Measurements from ENCODE around the gene THBS1.

Gene THBS1

DNA sequence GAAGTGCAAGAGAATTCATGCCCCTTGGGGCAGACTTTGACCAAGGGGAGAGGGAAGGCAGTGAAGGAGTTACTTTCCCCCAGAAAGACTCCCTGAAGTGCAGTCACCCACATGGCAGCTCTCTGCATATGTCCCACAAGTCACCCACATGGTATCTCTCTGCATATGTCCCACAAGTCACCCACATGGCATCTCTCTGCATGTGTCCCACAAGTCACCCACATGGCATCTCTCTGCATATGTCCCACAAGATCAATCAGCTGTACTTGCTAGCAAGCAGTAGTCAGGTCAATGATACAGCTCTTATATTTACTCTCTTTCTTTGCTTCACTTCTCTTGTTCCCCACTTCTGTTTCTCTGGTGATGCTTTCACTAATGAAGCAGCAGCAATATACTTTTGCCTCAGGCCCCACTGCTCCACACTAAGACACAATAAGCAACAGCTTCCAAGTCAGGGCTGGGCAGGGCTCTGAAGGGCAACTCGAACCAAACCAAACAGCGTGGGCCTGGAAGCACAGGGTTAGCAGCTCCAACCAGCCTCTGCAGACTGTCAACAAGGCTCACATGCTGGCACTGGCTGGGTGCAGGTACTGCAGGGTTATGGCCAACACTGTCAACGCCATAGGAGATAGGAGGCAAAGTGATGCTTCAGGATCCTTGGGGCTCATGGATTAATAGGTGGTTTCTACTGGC, 46.7 kb downstream of the THBS1 start:
- no peak for TF ChIP-seq Cebpa-rat (IDR thresholded peaks at IDR 0.05)
- no peak overlapping the region for H3K4me2 ChIP-seq
- no peaks in the 10 kb centered on the region for H3K27me3 ChIP-seq
- no peaks in the 10 kb centered on the region for H4K20me1 ChIP-seq
- no peak overlapping the region for H3K27ac ChIP-seq
- no peak overlapping the region for H3K4me3 ChIP-seq
- no peaks in the 10 kb centered on the region for H3K36me3 ChIP-seq
- peaks cover 9% of the 10 kb centered on the region for H3K9me3 ChIP-seq
- peaks cover 53% of the 10 kb centered on the region for H3K4me1 ChIP-seq
- no peak overlapping the region for H3K9ac ChIP-seq

- Histone ChIP-seq H3K36me3 (no peaks in the 10 kb centered on the region), H3K9me3 (peaks cover 9% of the 10 kb centered on the region), H4K20me1 (no peaks in the 10 kb centered on the region), H3K27ac (no peak overlapping the region), H3K9ac (no peak overlapping the region), H3K4me2 (no peak overlapping the region), H3K4me1 (peaks cover 51% of the 10 kb centered on the region), H3K4me3 (no peak overlapping the region), H3K27me3 (no peaks in the 10 kb centered on the region)
- no peak for TF ChIP-seq Cebpa-rat (IDR thresholded peaks at IDR 0.05)
Measured at GRCh38 chr15:39628144-39628508, 47.2 kb downstream of the THBS1 start.

DNA sequence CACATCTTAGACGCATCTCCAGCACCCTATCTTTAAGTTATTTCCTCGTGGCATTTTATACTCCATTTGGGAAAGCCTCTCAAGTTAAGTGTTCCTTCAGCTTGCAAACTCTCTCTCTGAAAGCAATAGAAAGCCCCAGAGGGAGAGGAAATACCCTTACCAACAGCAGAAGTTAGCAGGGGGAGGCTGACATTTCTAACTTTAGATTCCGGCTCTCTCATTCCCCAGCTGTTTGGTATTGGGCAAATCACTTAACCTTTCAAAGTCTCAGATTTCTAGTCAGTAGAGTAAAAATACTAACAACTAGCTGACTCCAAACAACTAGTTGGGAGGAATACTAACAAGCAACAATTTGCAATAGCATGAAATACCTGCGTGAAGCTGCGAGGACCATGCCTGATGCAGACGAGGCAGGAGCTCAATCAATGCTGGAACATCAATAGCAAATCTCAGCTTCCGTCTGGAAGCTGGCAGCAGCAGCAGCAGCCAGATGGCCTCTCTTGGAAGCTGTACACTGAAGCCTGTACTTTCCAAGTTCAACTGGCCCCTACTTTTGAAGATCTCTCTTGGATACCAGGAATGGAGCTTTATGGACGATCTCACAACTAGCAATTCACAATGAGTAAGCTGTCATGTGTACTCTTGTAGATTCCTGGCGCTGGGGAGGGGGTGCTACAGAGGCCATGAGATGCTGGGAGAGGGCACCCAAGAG, 47.8 kb downstream of the THBS1 start:
- Histone ChIP-seq H3K36me3 (no peaks in the 10 kb centered on the region), H4K20me1 (no peaks in the 10 kb centered on the region), H3K9me3 (peaks cover 9% of the 10 kb centered on the region), H3K4me2 (peak overlapping the region; percentile 29), H3K4me3 (no peak overlapping the region), H3K4me1 (peaks cover 45% of the 10 kb centered on the region), H3K27ac (no peak overlapping the region), H3K9ac (no peak overlapping the region), H3K27me3 (no peaks in the 10 kb centered on the region)
- no peak for TF ChIP-seq Cebpa-rat (IDR thresholded peaks at IDR 0.05)

DNA sequence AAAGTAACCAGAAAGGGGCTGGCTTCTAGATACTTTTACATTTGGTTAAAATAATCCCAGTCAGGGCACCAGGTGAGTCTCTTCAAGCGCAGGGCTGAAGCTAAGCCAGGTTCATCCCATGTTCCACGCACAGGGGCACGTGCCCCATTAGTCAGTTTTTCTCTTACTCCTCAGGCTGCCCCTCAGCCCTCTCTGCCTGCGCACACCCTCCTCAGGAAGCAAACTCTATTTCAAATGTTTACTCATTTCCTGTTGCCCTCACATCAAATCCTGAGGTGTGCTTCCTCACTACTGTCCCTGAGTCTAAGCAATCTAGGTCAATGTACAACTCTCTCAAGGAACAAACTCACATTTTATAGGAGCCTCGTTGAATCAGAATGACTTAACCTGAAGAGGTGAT, 48.5 kb downstream of the THBS1 start:
- Histone ChIP-seq H3K36me3 (no peaks in the 10 kb centered on the region), H3K9ac (no peak overlapping the region), H3K27ac (no peak overlapping the region), H3K4me2 (peak overlapping the region; percentile 29), H3K9me3 (peaks cover 9% of the 10 kb centered on the region), H3K27me3 (no peaks in the 10 kb centered on the region), H3K4me1 (peaks cover 38% of the 10 kb centered on the region), H3K4me3 (no peak overlapping the region), H4K20me1 (no peaks in the 10 kb centered on the region)
- no peak for TF ChIP-seq Cebpa-rat (IDR thresholded peaks at IDR 0.05)

DNA sequence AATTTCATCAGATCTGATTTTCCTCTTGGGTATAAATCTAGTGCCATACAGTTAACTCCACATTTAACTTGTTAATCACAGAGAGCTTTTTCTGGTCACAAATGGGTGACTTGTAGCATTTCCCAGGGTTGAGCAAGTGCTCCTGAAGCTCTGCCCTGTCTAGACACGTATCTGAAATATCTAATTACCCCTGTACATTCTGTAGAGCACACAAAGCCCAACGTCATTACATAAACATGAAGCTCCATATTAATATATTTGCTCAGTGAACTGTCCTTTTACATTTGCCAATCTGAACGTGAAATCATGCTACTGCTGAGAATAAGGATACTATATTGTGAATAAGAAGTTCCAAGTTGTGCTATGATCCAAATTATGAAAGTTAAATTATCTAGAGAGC, 49.0 kb downstream of the THBS1 start:
- Histone ChIP-seq H3K4me2 (0 out of 2 replicates have a peak overlapping the region, but pooled peaks have one; percentile 29), H3K4me1 (peaks cover 33% of the 10 kb centered on the region), H3K9me3 (peaks cover 9% of the 10 kb centered on the region), H3K4me3 (no peak overlapping the region), H3K27ac (no peak overlapping the region), H3K27me3 (no peaks in the 10 kb centered on the region), H3K9ac (no peak overlapping the region), H4K20me1 (no peaks in the 10 kb centered on the region), H3K36me3 (no peaks in the 10 kb centered on the region)
- no peak for TF ChIP-seq Cebpa-rat (IDR thresholded peaks at IDR 0.05)

DNA sequence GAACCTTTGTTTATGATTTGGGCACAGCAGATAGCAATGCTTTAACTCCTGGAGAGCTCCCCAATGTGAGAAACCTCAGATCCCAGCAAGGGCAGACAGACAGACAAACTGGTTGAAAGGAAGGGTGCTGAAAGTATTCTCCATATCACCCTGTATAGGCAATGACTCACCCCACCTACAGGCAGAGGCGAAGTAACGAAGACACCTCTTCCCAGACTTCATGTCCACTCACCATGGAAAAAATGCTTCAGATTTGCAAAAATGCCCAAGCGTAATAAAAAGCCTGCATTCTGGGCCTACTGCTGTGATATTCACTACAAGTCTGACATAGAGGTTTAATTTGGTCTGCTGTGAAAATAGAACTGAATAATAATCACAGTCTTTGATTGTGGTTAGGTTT, 50.5 kb downstream of the THBS1 start:
- TF ChIP-seq Cebpa-rat (IDR thresholded peaks at IDR 0.05): no peak
- no peaks in the 10 kb centered on the region for H3K27me3 ChIP-seq
- peaks cover 24% of the 10 kb centered on the region for H3K4me1 ChIP-seq
- H3K9me3 ChIP-seq: peaks cover 6% of the 10 kb centered on the region
- peak overlapping the region; percentile 40 for H3K4me2 ChIP-seq
- no peak overlapping the region for H3K27ac ChIP-seq
- no peak overlapping the region for H3K4me3 ChIP-seq
- H3K36me3 ChIP-seq: no peaks in the 10 kb centered on the region
- H3K9ac ChIP-seq: no peak overlapping the region
- H4K20me1 ChIP-seq: no peaks in the 10 kb centered on the region

- TF ChIP-seq Cebpa-rat (IDR thresholded peaks at IDR 0.05): no peak
- no peak overlapping the region for H3K4me2 ChIP-seq
- H3K4me3 ChIP-seq: no peak overlapping the region
- no peaks in the 10 kb centered on the region for H4K20me1 ChIP-seq
- no peaks in the 10 kb centered on the region for H3K4me1 ChIP-seq
- H3K9ac ChIP-seq: no peak overlapping the region
- no peaks in the 10 kb centered on the region for H3K9me3 ChIP-seq
- no peaks in the 10 kb centered on the region for H3K36me3 ChIP-seq
- H3K27ac ChIP-seq: no peak overlapping the region
- no peaks in the 10 kb centered on the region for H3K27me3 ChIP-seq
Measured at GRCh38 chr15:39638041-39638440, 57.2 kb downstream of the THBS1 start.

DNA sequence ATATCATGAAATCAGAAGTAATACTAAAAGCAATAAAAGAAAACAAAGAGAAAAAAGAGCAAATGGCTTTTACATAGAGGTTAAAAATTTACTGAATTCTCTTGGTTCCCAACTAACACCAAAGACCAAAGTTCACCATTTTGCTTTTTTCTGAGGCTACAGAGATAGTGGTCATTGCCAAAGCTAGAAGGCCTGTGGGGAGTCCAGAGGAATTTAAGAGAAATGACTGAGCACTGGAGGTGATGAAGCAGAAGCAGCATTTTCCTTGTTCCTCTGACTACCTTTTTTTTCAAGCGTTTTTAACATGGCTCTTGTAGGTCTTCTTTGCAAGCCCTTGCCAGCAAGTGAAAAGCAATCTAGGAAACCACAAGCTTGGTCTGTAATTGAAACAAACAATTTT, 58.2 kb downstream of the THBS1 start:
- H3K9me3 ChIP-seq: no peaks in the 10 kb centered on the region
- TF ChIP-seq Cebpa-rat (IDR thresholded peaks at IDR 0.05): no peak
- H3K27ac ChIP-seq: no peak overlapping the region
- H3K9ac ChIP-seq: no peak overlapping the region
- H3K4me1 ChIP-seq: no peaks in the 10 kb centered on the region
- no peaks in the 10 kb centered on the region for H3K36me3 ChIP-seq
- H3K4me3 ChIP-seq: no peak overlapping the region
- no peak overlapping the region for H3K4me2 ChIP-seq
- H4K20me1 ChIP-seq: no peaks in the 10 kb centered on the region
- H3K27me3 ChIP-seq: no peaks in the 10 kb centered on the region

- Histone ChIP-seq H3K4me1 (no peaks in the 10 kb centered on the region), H3K4me2 (no peak overlapping the region), H3K4me3 (no peak overlapping the region), H3K9me3 (no peaks in the 10 kb centered on the region), H4K20me1 (no peaks in the 10 kb centered on the region), H3K27ac (no peak overlapping the region), H3K27me3 (no peaks in the 10 kb centered on the region), H3K9ac (no peak overlapping the region), H3K36me3 (no peaks in the 10 kb centered on the region)
- TF ChIP-seq Cebpa-rat (IDR thresholded peaks at IDR 0.05): no peak
Measured at GRCh38 chr15:39640665-39641064, 59.8 kb downstream of the THBS1 start.

GRCh38 chr15:39641191-39641889, 60.5 kb downstream of the THBS1 start:
- no peak overlapping the region for H3K4me2 ChIP-seq

More at GRCh38 chr15:39641191-39641889, 60.5 kb downstream of the THBS1 start:
- Histone ChIP-seq H3K27ac (no peak overlapping the region), H3K9me3 (no peaks in the 10 kb centered on the region), H3K36me3 (no peaks in the 10 kb centered on the region), H4K20me1 (no peaks in the 10 kb centered on the region), H3K4me1 (no peaks in the 10 kb centered on the region), H3K27me3 (no peaks in the 10 kb centered on the region), H3K4me3 (no peak overlapping the region), H3K9ac (no peak overlapping the region)
- TF ChIP-seq Cebpa-rat (IDR thresholded peaks at IDR 0.05): no peak

All from BLaER1 (cell line).